Measurements from ENCODE around the gene FADS3. TPM values are rescaled to one million over a fixed set of nuclear protein-coding genes. Genes with fewer than 3 reads are reported as not detected.
"Not testable (repeated sequence)": the region's sequence is repeated elsewhere in the genome, so short reads cannot be mapped to it uniquely, and the experiment has no call there.

The FADS3 gene
- total RNA-seq, 2 experiments from 2014 or later, result 10.3 to 13.9 TPM

DNA sequence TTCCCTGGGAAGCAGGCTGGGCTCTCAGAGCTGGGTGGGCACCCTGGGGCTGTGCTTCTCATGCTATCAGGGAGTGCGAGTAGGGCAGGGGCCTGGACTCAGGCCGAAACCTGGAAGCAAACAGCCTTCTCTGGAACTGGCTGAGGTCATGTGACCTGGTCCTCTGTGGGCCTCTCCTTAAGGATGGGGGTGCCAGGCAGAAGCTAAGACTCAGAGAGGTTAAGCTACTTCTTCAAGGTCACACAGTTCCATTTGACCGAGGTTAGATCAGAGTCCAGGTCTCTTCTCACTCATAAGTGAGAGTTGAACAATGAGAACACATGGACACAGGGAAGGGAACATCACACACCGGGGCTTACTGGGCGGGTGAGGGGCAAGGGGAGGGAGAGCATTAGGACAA lies 7.4 kb downstream of the FADS3 start:
- ChIA-PET POLR2A (no interaction called here), CTCF (interaction anchor here (1.2 to 5.8 kb wide), 7 partner anchors 12 to 224 kb away, joined by 3 to 50 read pairs (median 5); no protein-coding TSS in a partner anchor)
- ATAC-seq, result no peak
- intact Hi-C loops (cut with micrococcal nuclease), result no loop called here
- no peak overlapping the region for H3K27ac Mint-ChIP-seq
- no peak for DNase-seq
- H3K27me3 Mint-ChIP-seq, result no peaks in the 10 kb centered on the region
- no peaks in the 10 kb centered on the region for H3K36me3 Mint-ChIP-seq (ENCODE audit: low read depth)
- TF ChIP-seq, protein P1, sequence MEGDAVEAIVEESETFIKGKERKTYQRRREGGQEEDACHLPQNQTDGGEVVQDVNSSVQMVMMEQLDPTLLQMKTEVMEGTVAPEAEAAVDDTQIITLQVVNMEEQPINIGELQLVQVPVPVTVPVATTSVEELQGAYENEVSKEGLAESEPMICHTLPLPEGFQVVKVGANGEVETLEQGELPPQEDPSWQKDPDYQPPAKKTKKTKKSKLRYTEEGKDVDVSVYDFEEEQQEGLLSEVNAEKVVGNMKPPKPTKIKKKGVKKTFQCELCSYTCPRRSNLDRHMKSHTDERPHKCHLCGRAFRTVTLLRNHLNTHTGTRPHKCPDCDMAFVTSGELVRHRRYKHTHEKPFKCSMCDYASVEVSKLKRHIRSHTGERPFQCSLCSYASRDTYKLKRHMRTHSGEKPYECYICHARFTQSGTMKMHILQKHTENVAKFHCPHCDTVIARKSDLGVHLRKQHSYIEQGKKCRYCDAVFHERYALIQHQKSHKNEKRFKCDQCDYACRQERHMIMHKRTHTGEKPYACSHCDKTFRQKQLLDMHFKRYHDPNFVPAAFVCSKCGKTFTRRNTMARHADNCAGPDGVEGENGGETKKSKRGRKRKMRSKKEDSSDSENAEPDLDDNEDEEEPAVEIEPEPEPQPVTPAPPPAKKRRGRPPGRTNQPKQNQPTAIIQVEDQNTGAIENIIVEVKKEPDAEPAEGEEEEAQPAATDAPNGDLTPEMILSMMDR (IDR thresholded peaks at IDR 0.05), result no peak
- H3K4me3 Mint-ChIP-seq, result no peak overlapping the region
- no peaks in the 10 kb centered on the region for H3K9me3 Mint-ChIP-seq
- no peaks in the 10 kb centered on the region for H3K4me1 Mint-ChIP-seq (ENCODE audit: low read depth)

DNA sequence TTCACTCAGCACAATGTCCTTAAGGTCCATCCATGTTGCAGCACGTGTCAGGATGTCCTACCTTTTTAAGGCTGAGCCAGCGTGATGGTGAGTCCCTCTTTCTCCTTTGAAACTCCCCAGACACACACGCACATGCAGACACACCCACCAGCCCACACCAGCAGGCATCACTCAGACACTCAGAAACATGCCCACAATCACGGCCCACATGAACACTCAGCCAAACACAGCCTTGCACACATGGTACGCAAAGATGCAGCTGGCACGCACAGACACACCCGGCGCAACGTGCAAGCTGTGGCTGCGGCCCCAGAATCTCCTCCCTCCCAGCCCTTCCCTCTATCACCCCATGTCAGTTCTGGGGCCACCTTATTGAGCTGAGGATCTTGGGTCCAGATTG lies 8.0 kb downstream of the FADS3 start:
- CTCF ChIA-PET, result interaction anchor here (1.2 to 5.8 kb wide), 6 partner anchors 11 to 225 kb away, joined by 3 to 50 read pairs (median 4); no protein-coding TSS in a partner anchor
- ATAC-seq (no peak), DNase-seq (no peak)
- intact Hi-C loops (cut with micrococcal nuclease), result no loop called here
- Mint-ChIP-seq H3K4me3 (no peak overlapping the region), H3K36me3 (ENCODE audit: low read depth) (no peaks in the 10 kb centered on the region), H3K27me3 (no peaks in the 10 kb centered on the region), H3K9me3 (no peaks in the 10 kb centered on the region), H3K27ac (no peak overlapping the region), H3K4me1 (ENCODE audit: low read depth) (no peaks in the 10 kb centered on the region)
- POLR2A ChIA-PET, result no interaction called here
- TF ChIP-seq, protein P1 (IDR thresholded peaks at IDR 0.05), result no peak

DNA sequence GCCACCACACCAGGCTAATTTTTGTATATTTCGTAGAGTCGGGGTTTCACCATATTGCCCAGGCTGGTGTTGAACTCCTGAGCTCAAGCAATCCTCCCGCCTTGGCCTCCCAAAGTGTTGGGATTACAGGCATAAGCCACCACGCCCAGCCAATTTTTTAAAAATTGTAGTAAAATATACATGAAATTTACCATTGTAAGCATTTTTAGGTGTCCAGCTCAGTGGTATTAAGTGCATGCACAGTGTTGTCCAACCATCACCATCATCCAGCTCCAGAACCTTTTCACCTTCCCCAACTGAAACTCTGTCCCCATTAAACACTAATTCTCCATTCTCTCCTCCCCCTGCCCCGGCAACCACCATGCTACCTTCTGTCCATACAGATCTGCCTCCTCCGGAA lies 8.5 kb downstream of the FADS3 start:
- intact Hi-C loops (cut with micrococcal nuclease), result no loop called here
- TF ChIP-seq, protein P1 (IDR thresholded peaks at IDR 0.05), result no peak
- POLR2A ChIA-PET, result no interaction called here

DNA sequence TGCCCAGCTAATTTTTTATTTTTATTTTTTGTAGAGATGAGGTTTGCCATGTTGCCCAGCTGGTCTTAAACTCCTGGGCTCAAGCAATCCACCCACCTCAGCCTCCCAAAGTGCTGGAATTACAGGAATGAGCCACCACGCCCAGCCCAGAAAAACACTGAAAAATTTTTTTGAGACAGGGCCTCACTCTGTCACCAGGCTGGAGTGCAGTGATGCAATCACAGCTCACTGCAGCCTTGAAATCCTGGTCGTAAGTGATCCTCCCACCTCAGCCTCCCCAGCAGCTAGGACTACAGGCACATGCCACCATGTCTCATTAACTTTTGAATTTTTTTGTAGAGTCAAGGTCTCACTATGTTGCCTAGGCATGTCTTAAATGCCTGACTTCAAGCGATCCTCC lies 9.1 kb downstream of the FADS3 start:
- H3K27ac Mint-ChIP-seq; DNase-seq; POLR2A ChIA-PET; H3K36me3 Mint-ChIP-seq (ENCODE audit: low read depth); intact Hi-C loops (cut with micrococcal nuclease); H3K4me3 Mint-ChIP-seq; H3K9me3 Mint-ChIP-seq; H3K4me1 Mint-ChIP-seq (ENCODE audit: low read depth); H3K27me3 Mint-ChIP-seq; ATAC-seq: not testable (repeated sequence)
- CTCF ChIA-PET, result interaction anchor here (4.6 to 5.8 kb wide), 2 partner anchors 16 to 200 kb away, joined by 23 to 50 read pairs; no protein-coding TSS in a partner anchor

More for the DNA sequence above, 8.5 kb downstream of the FADS3 start:
- Mint-ChIP-seq H3K36me3 (ENCODE audit: low read depth) (no peaks in the 10 kb centered on the region), H3K27ac (no peak overlapping the region), H3K4me3 (no peak overlapping the region), H3K27me3 (no peaks in the 10 kb centered on the region), H3K4me1 (ENCODE audit: low read depth) (no peaks in the 10 kb centered on the region), H3K9me3 (no peaks in the 10 kb centered on the region)
- DNase-seq (no peak), ATAC-seq (no peak)
- CTCF ChIA-PET, result interaction anchor here (1.2 to 5.8 kb wide), 4 partner anchors 11 to 86 kb away, joined by 3 to 50 read pairs (median 4); no protein-coding TSS in a partner anchor

DNA sequence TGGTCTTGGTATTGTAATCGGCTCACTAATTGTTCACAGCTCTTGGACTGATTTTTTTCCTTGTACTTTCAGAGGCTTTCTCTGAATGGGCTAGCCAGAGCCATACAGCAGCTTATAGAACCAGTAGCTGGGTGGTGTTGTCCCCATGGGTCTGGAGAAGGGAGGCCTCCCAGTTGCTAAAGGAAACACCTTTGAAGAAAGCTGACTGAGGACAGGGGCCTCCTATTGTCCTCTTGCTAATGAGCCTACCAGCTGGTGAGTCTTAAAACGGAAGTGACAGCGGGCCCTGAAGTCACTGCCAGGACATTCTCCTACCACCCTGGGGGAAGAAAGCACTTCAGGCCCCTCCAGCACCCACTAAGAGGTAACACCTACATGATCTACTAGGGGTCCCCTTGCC lies 9.9 kb downstream of the FADS3 start:
- no peak overlapping the region for H3K27ac Mint-ChIP-seq
- H3K4me3 Mint-ChIP-seq, result no peak overlapping the region
- TF ChIP-seq, protein P1 (IDR thresholded peaks at IDR 0.05), result no peak
- H3K4me1 Mint-ChIP-seq (ENCODE audit: low read depth), result no peaks in the 10 kb centered on the region
- DNase-seq, result no peak
- H3K9me3 Mint-ChIP-seq, result no peaks in the 10 kb centered on the region
- no peak for ATAC-seq
- no peaks in the 10 kb centered on the region for H3K36me3 Mint-ChIP-seq (ENCODE audit: low read depth)
- no peaks in the 10 kb centered on the region for H3K27me3 Mint-ChIP-seq
- ChIA-PET POLR2A (no interaction called here), CTCF (interaction anchor here (0.8 to 5.8 kb wide), 7 partner anchors 9 to 227 kb away, joined by 3 to 50 read pairs (median 6); no protein-coding TSS in a partner anchor)
- intact Hi-C loops (cut with micrococcal nuclease), result no loop called here

Measured in activated CD8-positive, alpha-beta T cell treated with anti-CD3 and anti-CD28 coated beads for 36 hours (primary cell).